HepG2 (cell line): ENCODE measurements around the gene L3MBTL1. TPM values are rescaled to one million over a fixed set of nuclear protein-coding genes. Genes with fewer than 3 reads are reported as not detected.
A peak's percentile ranks its signal among the peaks of the same experiment; 100 is the strongest.

Source experiments
- CERS6 ChIP-seq: sonication (generic); formaldehyde crosslinking; IDR thresholded peaks from 2 replicates; pipeline ENCODE4 v1.5.0; 2020; ENCODE audit warnings: missing genetic modification reagents
- CHD2 ChIP-seq: IDR thresholded peaks from 2 replicates; pipeline ENCODE4 v1.6.1; 2011; ENCODE audit warnings: low read depth, low read length, improper control_type of control experiment
- CREB3 ChIP-seq: sonication (generic); formaldehyde crosslinking; IDR thresholded peaks from 2 replicates; pipeline ENCODE4 v1.5.0; 2020; ENCODE audit warnings: missing genetic modification reagents
- HNRNPK ChIP-seq: fragments of 200-400 bp; formaldehyde crosslinking; IDR thresholded peaks from 2 replicates; pipeline ENCODE4 v1.6.1; 2018; ENCODE audit warnings: low read length, low read depth, moderate library complexity, mild to moderate bottlenecking; ENCODE audit not compliant: poor library complexity, severe bottlenecking
- KLF12 ChIP-seq: sonication (generic); formaldehyde crosslinking; IDR thresholded peaks from 2 replicates; pipeline ENCODE4 v1.4.0; 2020; ENCODE audit warnings: missing genetic modification reagents, borderline replicate concordance
- NBN ChIP-seq: fragments of 450-650 bp; conservative IDR thresholded peaks from 2 replicates; pipeline ENCODE4 v1.6.1; 2017
- PLSCR1 ChIP-seq: sonication (generic); formaldehyde crosslinking; IDR thresholded peaks from 2 replicates; pipeline ENCODE4 v1.5.0; 2020; ENCODE audit warnings: missing genetic modification reagents, mild to moderate bottlenecking, borderline replicate concordance
- POLR2A ChIP-seq, 2 experiments: IDR thresholded peaks; 2 replicates each; pipeline ENCODE4 v1.6.1; 2011; ENCODE audit warnings: low read depth in 2 of 2, low read length in 2 of 2, mild to moderate bottlenecking in 1 of 2, moderate library complexity in 1 of 2; ENCODE audit not compliant: insufficient read depth in 1 of 2
- PRDM15 ChIP-seq: sonication (generic); formaldehyde crosslinking; IDR thresholded peaks from 2 replicates; pipeline ENCODE4 v1.4.0; 2020; ENCODE audit warnings: missing genetic modification reagents
- PTBP1 ChIP-seq: fragments of 200-400 bp; formaldehyde crosslinking; IDR thresholded peaks from 2 replicates; pipeline ENCODE4 v1.6.1; 2018; ENCODE audit warnings: low read length, low read depth; ENCODE audit not compliant: poor library complexity, severe bottlenecking
- RNF2 ChIP-seq: fragments of 450-650 bp; conservative IDR thresholded peaks from 2 replicates; pipeline ENCODE4 v1.6.1; 2016; ENCODE audit warnings: low read depth
- SAFB2 ChIP-seq: sonication (generic); formaldehyde crosslinking; IDR thresholded peaks from 2 replicates; pipeline ENCODE4 v1.5.1; 2020; ENCODE audit warnings: missing genetic modification reagents, low read depth, mild to moderate bottlenecking, borderline replicate concordance
- SKI ChIP-seq: fragments of 450-650 bp; IDR thresholded peaks from one replicate; pipeline ENCODE4 v1.6.1; 2018; ENCODE audit warnings: mild to moderate bottlenecking; ENCODE audit not compliant: partially characterized antibody
- SNAPC2 ChIP-seq: sonication (generic); formaldehyde crosslinking; IDR thresholded peaks from 2 replicates; pipeline ENCODE4 v1.8.1; 2022; ENCODE audit warnings: mild to moderate bottlenecking, missing genetic modification reagents
- SNAPC5 ChIP-seq: sonication (generic); formaldehyde crosslinking; IDR thresholded peaks from 2 replicates; pipeline ENCODE4 v1.8.1; 2023; ENCODE audit warnings: mild to moderate bottlenecking, missing genetic modification reagents, borderline replicate concordance
- SPEN ChIP-seq: sonication (generic); formaldehyde crosslinking; IDR thresholded peaks from 2 replicates; pipeline ENCODE4 v1.5.1; 2020; ENCODE audit warnings: low read depth, mild to moderate bottlenecking, missing genetic modification reagents
- TOPORS ChIP-seq: sonication (generic); formaldehyde crosslinking; IDR thresholded peaks from 2 replicates; pipeline ENCODE4 v1.8.0; 2023; ENCODE audit warnings: mild to moderate bottlenecking, missing genetic modification reagents
- ZMYM3 ChIP-seq: sonication (generic); formaldehyde crosslinking; IDR thresholded peaks from 2 replicates; pipeline ENCODE4 v1.5.1; 2020; ENCODE audit warnings: mild to moderate bottlenecking, missing genetic modification reagents
- ZNF547 ChIP-seq: sonication (generic); formaldehyde crosslinking; IDR thresholded peaks from 2 replicates; pipeline ENCODE4 v1.5.1; 2020; ENCODE audit warnings: mild to moderate bottlenecking, missing genetic modification reagents
- ZNF644 ChIP-seq: IDR thresholded peaks from 2 replicates; pipeline ENCODE4 v1.6.1; 2016; ENCODE audit warnings: low read depth
- ZNF800 ChIP-seq: sonication (generic); formaldehyde crosslinking; IDR thresholded peaks from 2 replicates; pipeline ENCODE4 v1.4.0; 2020; ENCODE audit warnings: missing genetic modification reagents
- polyA plus RNA-seq, 8 experiments: library from polyadenylated mRNA; depleted of rRNA in 3 of 8; stranded (reverse) in 7 of 8; unstranded in 1 of 8; fragments of >200 nt; fragmentation: Illumina TruSeq in 4 of 8; extraction: Trizol in 4 of 8; gene quantifications; 2 replicates each; pipeline versions ENCODE4 v1.2.1 to v1.2.3, GENCODE V29; 2011 to 2016; ENCODE audit warnings: low read depth in 4 of 8, missing spikeins in 1 of 8, mixed read lengths in 1 of 8; ENCODE audit not compliant: insufficient read depth in 1 of 8
- total RNA-seq, 5 experiments: library from RNA; depleted of rRNA; stranded (reverse); fragments of >200 nt; fragmentation: Illumina TruSeq; extraction: Trizol; gene quantifications; 2 replicates each; pipeline ENCODE4 v1.2.3, GENCODE V29; 2016; ENCODE audit warnings: low read depth in 1 of 5

L3MBTL1 gene
- total and polyA plus RNA-seq, 2 of the 13 experiments (the other 11 are each of a cell fraction or from before 2014, with no cell fraction given), result 9.0 to 17.8 TPM

GRCh38 chr20:43459022-43459942 is 48.2 kb upstream of the L3MBTL1 start (continued):
- TF ChIP-seq CERS6 (CRISPR knock-in tag) (no peak), ZNF800 (CRISPR knock-in tag) (no peak), PTBP1 (no peak), RNF2 (no peak), ZNF644 (0 out of 2 replicates have a peak, but pooled peaks have one; percentile 26), NBN (no peak), CREB3 (CRISPR knock-in tag) (no peak), CHD2 (no peak), SNAPC5 (CRISPR knock-in tag) (no peak), PRDM15 (CRISPR knock-in tag) (no peak), PLSCR1 (no peak), TOPORS (no peak), ZMYM3 (CRISPR knock-in tag) (no peak), SPEN (CRISPR knock-in tag) (no peak), HNRNPK (no peak), SAFB2 (CRISPR knock-in tag) (0 out of 2 replicates have a peak, but pooled peaks have one; percentile 35), KLF12 (CRISPR knock-in tag) (no peak), SNAPC2 (no peak), SKI (no peak), ZNF547 (CRISPR knock-in tag) (no peak), POLR2A (IDR thresholded peaks at IDR 0.05; ENCODE audit: insufficient read depth in 1 of 2, low read depth in 2 of 2, low read length in 2 of 2) (peak; percentile 39 to 60; a peak in 3 of 4 replicates)
